Tibial nerve (tissue), 4 donors: Measurements from ENCODE around the gene FRAS1. TPM values are rescaled to one million over a fixed set of nuclear protein-coding genes. Genes with fewer than 3 reads are reported as not detected.

ENCODE experiments used
- DNase-seq, 2 donors: peaks; one replicate each; pipeline ENCODE4 v3.0.0-alpha.2; 2019; ENCODE audit warnings: low spot score in 2 of 2
- H3K27ac ChIP-seq, 4 donors: fragments of 200-600 bp; sonication (generic) in 3 of 4; one replicate each; pipeline ENCODE4 v1.5.1; 2017 to 2019; ENCODE audit warnings: mild to moderate bottlenecking in 1 of 4
- H3K27me3 ChIP-seq, 2 donors: fragments of 200-600 bp; sonication (generic) in 1 of 2; one replicate each; pipeline versions ENCODE4 v1.5.1 to v1.6.0; 2017 to 2019
- H3K36me3 ChIP-seq, 3 donors: fragments of 200-600 bp; sonication (generic); one replicate each; pipeline ENCODE4 v1.5.1; 2018 to 2019
- H3K4me1 ChIP-seq, 4 donors: fragments of 200-600 bp; sonication (generic) in 3 of 4; one replicate each; pipeline ENCODE4 v1.5.1; 2017 to 2019
- H3K4me3 ChIP-seq, 4 donors: fragments of 200-600 bp; sonication (generic) in 3 of 4; one replicate each; pipeline ENCODE4 v1.5.1; 2017 to 2019; ENCODE audit warnings: mild to moderate bottlenecking in 1 of 4, moderate library complexity in 1 of 4
- H3K9me3 ChIP-seq, 4 donors: fragments of 200-600 bp; sonication (generic) in 3 of 4; one replicate each; pipeline ENCODE4 v1.5.1; 2017 to 2019
- CTCF ChIP-seq, 5 experiments: fragments of 200-600 bp in 3 of 5; fragments of 450-650 bp in 2 of 5; sonication (generic) in 3 of 5; IDR thresholded peaks; one replicate each; pipeline ENCODE4 v1.5.1; 2016 to 2019; ENCODE audit warnings: antibody characterized with exemption in 5 of 5, mild to moderate bottlenecking in 3 of 5, moderate library complexity in 2 of 5
- EP300 ChIP-seq, 2 donors: sonication (generic); formaldehyde crosslinking; IDR thresholded peaks; one replicate each; pipeline ENCODE4 v1.6.1; 2017; ENCODE audit warnings: antibody characterized with exemption in 2 of 2, mild to moderate bottlenecking in 1 of 2
- POLR2A ChIP-seq, 2 donors: fragments of 450-650 bp; IDR thresholded peaks; one replicate each; pipeline ENCODE4 v1.6.1; 2017; ENCODE audit warnings: antibody characterized with exemption in 2 of 2, mild to moderate bottlenecking in 2 of 2, moderate library complexity in 2 of 2
- WGBS, 2 donors: methylation state at CpG; one replicate each; pipeline ENCODE4 v1.1.5; 2018; 5-methylcytosine and 5-hydroxymethylcytosine counted together
- total RNA-seq, 4 donors: library from RNA; depleted of rRNA; stranded (reverse); fragments of >200 nt; gene quantifications; one replicate each; pipeline ENCODE4 v1.1.0, GENCODE V29; 2016

Gene FRAS1
- total RNA-seq, 4 donors from 2014 or later = 3.9 to 6.6 (median 5.1) TPM

- no peaks in the 10 kb centered on the region for H3K36me3 ChIP-seq
- no peak overlapping the region for H3K4me3 ChIP-seq
- H3K27me3 ChIP-seq = no peaks in the 10 kb centered on the region
- H3K27ac ChIP-seq = no peak overlapping the region
- 95% methylated on average over 1 of the region's 1 CpG for WGBS, 2 donors
- TF ChIP-seq POLR2A (IDR thresholded peaks at IDR 0.05) = no peak
- no peak for TF ChIP-seq EP300 (IDR thresholded peaks at IDR 0.05)
- no peak for TF ChIP-seq CTCF (IDR thresholded peaks at IDR 0.05)
- peaks cover 0 to 9% (median 0%) of the 10 kb centered on the region in 4 donors for H3K9me3 ChIP-seq
- no peak for DNase-seq
- no peaks in the 10 kb centered on the region for H3K4me1 ChIP-seq
Measured at GRCh38 chr4:78199984-78200383, 142.9 kb downstream of the FRAS1 start.

- Histone ChIP-seq H3K27me3 (no peaks in the 10 kb centered on the region), H3K4me1 (no peaks in the 10 kb centered on the region), H3K9me3 (no peaks in the 10 kb centered on the region), H3K36me3 (no peaks in the 10 kb centered on the region), H3K4me3 (no peak overlapping the region), H3K27ac (no peak overlapping the region)
- 29 to 44% methylated on average over 1 of the region's 1 CpG for WGBS, 2 donors
- no peak for DNase-seq
- TF ChIP-seq CTCF (IDR thresholded peaks at IDR 0.05) (no peak), POLR2A (IDR thresholded peaks at IDR 0.05) (no peak)
Measured at GRCh38 chr4:78200949-78201348, 143.8 kb downstream of the FRAS1 start.

DNA sequence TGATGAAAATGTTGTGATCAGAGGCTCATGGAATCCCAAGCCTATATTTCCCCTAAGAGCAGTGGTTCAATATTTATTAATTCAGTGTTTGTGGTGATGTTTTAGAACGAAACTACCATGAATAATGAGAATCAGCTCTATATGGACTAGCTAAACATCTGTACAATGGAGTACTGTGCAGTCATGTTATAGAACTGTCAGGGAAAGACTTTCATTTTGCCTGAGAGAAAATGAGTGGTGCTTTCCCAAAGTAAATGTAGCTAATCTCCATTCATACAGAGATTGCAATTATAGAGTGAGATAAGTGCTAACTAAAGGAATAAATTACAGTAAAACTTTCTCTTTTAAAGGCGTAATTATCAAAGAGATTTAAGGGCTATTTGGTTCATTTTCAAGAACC is 147.1 kb downstream of the FRAS1 start:
- 34 to 36% methylated on average over 2 of the region's 2 CpGs for WGBS, 2 donors
- Histone ChIP-seq H3K4me1 (no peaks in the 10 kb centered on the region), H3K36me3 (no peaks in the 10 kb centered on the region), H3K9me3 (no peaks in the 10 kb centered on the region), H3K27ac (no peak overlapping the region), H3K27me3 (no peaks in the 10 kb centered on the region), H3K4me3 (no peak overlapping the region)
- DNase-seq = no peak
- TF ChIP-seq POLR2A (IDR thresholded peaks at IDR 0.05) = no peak
- no peak for TF ChIP-seq CTCF (IDR thresholded peaks at IDR 0.05)
- TF ChIP-seq EP300 (IDR thresholded peaks at IDR 0.05) = no peak

- 48 to 56% methylated on average over 2 of the region's 2 CpGs for WGBS, 2 donors
- no peak overlapping the region for H3K27ac ChIP-seq
- TF ChIP-seq CTCF (IDR thresholded peaks at IDR 0.05) (no peak), POLR2A (IDR thresholded peaks at IDR 0.05) (no peak), EP300 (IDR thresholded peaks at IDR 0.05) (no peak)
- no peaks in the 10 kb centered on the region for H3K27me3 ChIP-seq
- H3K9me3 ChIP-seq = no peaks in the 10 kb centered on the region
- H3K4me3 ChIP-seq = no peak overlapping the region
- no peaks in the 10 kb centered on the region for H3K4me1 ChIP-seq
- no peak for DNase-seq
- H3K36me3 ChIP-seq = no peaks in the 10 kb centered on the region
Measured at GRCh38 chr4:78205591-78205990, 148.5 kb downstream of the FRAS1 start.

DNA sequence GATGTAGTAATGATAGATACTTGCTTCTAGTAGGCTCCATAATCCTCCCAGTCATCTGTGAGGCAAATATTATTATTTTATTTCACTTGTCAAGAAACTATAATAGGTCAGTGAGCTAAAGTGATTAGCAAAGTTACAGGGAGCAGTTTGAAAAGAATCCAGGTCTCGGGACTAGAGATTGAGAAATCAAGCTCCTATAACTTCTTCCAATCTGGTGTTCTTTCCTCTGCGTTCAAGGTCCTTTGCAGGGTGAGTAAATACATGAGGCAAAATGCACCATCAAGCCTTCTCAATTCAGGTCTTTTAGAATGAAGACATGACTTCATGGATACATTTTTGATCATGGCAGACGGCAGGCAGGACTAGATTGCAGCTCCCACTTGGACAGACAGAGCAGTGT is 150.4 kb downstream of the FRAS1 start:
- WGBS, 2 donors = 86 to 94% methylated on average over 3 of the region's 3 CpGs

More for the DNA sequence above, 150.4 kb downstream of the FRAS1 start:
- Histone ChIP-seq H3K27ac (no peak overlapping the region), H3K27me3 (no peaks in the 10 kb centered on the region), H3K9me3 (no peaks in the 10 kb centered on the region), H3K36me3 (no peaks in the 10 kb centered on the region), H3K4me3 (no peak overlapping the region), H3K4me1 (no peaks in the 10 kb centered on the region)
- no peak for DNase-seq
- no peak for TF ChIP-seq EP300 (IDR thresholded peaks at IDR 0.05)
- no peak for TF ChIP-seq POLR2A (IDR thresholded peaks at IDR 0.05)
- TF ChIP-seq CTCF (IDR thresholded peaks at IDR 0.05) = no peak
